Measurements from ENCODE around the gene FIGNL1.

GRCh38 chr7:50456371-50457123, 6.4 kb upstream of the FIGNL1 start:
- TF ChIP-seq CTCF (IDR thresholded peaks at IDR 0.05) (no peak), SIN3A (IDR thresholded peaks at IDR 0.05; ENCODE audit: borderline replicate concordance, insufficient read depth, low read depth, low read length) (no peak), POLR2AphosphoS5 (IDR thresholded peaks at IDR 0.05; ENCODE audit: low read depth, low read length) (no peak)

All from Panc1 (cell line).